GM18870 (cell line): Measurements from ENCODE around the gene SECISBP2.

Experiments
- ATAC-seq: cut with Tn5 transposase; IDR thresholded peaks from one replicate; pipeline ENCODE4 v1.9.1; 2021; ENCODE audit warnings: moderate library complexity; ENCODE audit not compliant: unreplicated experiment

The SECISBP2 gene

DNA sequence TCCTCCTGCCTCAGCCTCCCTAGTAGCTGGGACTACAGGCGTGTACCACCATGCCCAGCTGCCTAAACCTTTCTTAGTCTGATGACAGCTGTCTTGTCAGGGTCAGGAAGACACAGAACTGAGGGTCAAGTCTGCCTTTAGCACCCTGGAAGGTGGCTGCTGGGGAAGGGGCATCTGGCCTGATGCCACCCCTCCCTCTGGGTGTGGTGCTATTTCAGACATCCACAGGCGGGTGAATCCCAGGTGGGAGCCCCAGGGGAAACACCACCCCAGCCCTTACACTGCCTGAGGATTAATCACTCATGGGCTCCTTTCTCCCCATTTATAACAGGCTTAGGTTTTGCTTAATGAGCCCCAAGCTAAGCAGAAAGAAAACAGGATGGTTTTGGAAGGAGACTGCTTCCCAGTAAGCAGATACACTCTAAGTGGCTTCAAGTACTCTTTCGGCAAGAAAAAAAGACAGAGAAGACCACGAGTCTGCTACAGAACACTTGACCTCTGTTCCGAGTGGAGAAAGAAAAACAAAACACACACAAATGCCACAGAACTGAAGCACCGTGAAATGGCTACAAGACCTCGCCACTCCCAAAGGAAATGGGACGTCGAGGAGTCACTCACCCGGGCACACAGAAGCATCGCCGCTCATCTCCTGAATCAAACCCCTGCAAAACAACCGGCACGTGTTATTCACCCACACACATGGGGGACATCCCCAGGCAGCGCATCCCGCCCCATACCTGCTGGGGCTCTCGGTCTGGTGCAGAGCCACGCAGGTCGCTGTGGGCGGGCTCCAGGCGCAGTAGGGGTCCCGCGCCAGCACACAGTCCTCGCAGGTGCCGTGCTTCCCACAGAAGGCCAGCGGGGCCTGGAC is 62.4 kb downstream of the SECISBP2 start:
- no peak for ATAC-seq

GRCh38 chr9:89381308-89381609 is 63.0 kb downstream of the SECISBP2 start:
- ATAC-seq: no peak

DNA sequence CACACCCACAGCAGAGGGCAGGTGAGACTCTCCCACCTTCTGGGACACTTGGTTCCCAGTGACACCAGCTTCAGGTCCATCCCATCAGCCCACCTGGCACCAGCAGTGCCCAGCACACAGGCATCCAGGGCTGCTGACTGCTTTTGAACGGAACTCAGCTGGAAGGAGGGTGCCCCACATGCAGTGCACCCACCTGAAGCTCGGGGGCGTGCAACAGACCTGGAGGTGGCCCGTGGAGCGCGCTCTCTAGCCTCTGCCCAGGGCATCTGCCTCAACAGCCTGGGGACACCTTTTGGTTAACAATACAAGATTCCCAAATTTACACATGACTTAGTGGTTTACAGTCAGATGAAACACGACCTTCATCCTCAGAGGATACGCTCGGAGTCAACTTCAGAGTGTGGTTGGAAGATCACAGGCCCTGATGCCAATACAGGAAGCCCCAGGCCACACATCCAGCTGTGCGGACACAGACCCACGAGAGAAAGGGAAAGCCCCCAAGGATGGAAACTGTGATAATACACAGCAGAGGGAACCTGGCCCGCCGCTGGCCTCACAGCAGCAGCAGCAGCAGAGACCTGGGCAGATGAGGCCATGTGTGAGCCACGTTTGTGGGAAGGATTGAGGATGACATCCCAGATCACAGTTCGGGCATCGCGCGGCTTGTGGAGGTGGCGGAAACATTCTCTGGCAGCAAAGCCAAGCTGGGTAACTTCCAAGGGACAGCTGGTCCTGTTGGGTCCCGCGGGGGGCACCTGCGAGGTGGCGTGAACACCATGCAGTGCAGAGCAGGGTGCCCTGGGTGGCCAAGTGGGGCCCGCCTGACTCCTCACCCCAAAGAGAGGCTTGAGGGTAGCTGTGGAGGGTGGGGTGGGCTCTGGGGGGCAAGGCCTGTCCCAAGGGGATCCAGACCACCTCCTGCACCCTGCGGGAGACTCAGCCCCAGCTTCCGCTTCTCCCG is 64.0 kb downstream of the SECISBP2 start:
- ATAC-seq: no peak

- no peak for ATAC-seq
These were observed 64.9 kb downstream of the SECISBP2 start for GRCh38 chr9:89383030-89383720.

- no peak for ATAC-seq
These were observed 65.5 kb downstream of the SECISBP2 start for GRCh38 chr9:89383721-89384300.

DNA sequence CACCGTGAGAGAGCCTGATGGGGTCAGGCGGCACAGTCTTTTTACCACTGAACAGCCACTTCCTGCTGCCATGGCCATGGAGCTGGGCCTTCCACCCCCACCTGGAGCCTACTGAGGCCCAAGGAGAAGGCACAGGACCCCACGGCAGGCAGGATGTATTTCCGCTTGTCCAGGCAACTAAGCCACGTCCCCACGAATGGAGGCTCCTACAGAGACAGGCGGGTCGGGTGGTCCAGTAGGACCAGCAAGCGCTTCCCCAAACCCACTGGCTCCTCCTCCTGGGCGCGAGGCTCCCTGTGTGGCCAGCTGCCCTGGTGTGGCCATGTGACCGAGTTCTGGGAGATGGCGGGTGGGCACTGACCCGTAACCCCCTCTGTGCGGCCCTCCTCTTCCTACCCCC is 66.5 kb downstream of the SECISBP2 start:
- no peak for ATAC-seq

- no peak for ATAC-seq
These were observed 67.9 kb downstream of the SECISBP2 start for GRCh38 chr9:89386206-89386605.

- ATAC-seq: no peak
These were observed 68.5 kb downstream of the SECISBP2 start for GRCh38 chr9:89386797-89387196.

DNA sequence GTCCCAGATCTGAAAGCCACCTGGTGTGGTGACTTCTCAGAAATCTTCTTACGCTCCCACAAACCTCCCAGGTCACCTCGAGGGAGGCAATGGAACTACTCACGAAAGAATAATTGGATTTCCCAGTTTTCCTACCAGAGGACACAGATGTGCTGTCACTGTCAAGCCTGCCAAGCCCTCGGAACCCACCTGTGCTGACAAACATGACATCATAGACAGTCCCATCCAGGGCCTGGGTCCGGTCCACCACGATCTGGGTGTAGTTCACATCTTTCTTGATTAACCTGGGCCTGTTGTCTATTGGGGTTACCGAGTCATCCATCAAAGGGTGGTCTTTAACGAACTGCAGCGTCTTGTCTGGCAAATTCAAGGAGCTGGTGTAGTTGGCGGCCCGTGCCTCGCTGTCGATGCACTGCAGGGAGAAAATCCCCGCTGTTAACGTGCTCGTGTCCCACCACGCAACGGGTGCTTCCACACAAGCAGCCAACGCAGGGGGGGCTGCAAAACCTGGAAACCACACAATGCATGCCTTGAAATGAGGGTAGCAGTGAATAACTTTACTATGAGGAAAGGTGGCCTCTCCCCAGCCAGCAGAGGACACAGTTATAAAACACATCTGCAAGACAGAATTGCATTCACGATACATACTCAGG is 69.0 kb downstream of the SECISBP2 start:
- no peak for ATAC-seq

GRCh38 chr9:89388084-89388867 is 70.0 kb downstream of the SECISBP2 start:
- no peak for ATAC-seq

DNA sequence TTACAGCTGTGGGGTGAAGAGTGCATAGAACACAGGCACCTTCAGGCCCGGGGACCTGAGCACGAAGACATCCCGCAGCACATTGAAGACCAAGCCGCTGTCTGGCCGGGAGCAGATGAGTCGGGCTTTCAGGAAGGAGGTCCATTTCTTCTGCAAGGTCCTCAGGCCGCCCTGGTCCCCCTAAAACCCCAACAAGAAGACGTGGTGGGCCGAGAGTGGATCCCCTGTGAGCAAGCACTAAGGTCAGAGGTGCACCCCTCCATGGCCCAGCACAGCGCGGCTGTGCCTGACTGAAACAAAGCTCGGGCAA is 70.5 kb downstream of the SECISBP2 start:
- ATAC-seq: no peak

GRCh38 chr9:89390068-89390555 is 71.8 kb downstream of the SECISBP2 start:
- no peak for ATAC-seq

- ATAC-seq: no peak
These were observed 72.3 kb downstream of the SECISBP2 start for GRCh38 chr9:89390578-89391116.

GRCh38 chr9:89391585-89391984 is 73.3 kb downstream of the SECISBP2 start:
- no peak for ATAC-seq

DNA sequence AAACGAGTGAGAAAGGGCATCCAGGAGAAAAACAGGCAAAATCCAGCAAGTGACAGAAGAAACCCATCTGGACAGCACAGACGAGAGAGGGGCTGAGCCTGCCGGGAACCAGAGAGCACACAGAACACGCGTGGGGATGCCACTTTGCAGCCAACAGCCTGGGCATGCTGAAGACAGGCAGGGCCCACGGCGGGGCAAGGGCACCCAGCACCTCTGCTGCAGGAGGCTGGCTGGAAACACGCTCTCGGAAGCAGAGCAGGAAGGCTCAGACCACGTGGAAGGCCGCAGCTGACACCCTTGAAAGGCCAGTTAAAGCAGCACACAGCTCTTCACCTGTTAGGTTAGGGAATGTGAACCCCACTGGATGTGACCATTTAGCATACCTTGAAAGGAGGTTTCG is 76.1 kb downstream of the SECISBP2 start:
- no peak for ATAC-seq

GRCh38 chr9:89395931-89396710 is 77.8 kb downstream of the SECISBP2 start:
- ATAC-seq: no peak

GRCh38 chr9:89397471-89397870 is 79.2 kb downstream of the SECISBP2 start:
- ATAC-seq: no peak

DNA sequence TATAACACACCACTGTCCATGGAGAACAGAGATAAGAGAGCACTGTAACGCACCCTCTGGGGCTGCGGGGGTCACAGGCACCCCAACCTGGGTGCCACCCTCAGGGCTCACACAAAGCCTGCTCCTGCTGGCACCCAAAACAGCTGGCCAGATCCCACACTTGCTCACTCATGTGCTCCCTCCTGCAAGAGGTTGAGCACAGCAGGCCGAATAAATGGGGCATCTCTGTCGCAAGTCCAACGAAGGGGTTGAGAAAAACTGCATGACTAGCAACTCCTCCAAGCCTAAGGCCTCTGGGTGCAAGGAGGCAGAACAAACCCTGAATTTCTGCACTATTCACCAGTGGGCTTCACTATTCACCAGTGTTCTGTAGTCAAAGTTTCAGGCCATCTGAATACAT is 80.3 kb downstream of the SECISBP2 start:
- ATAC-seq: no peak
